Neutrophil (primary cell): ENCODE measurements around the gene SPIRE2.

Experiments used
- H3K27ac ChIP-seq: fragments of 200-600 bp; sonication (generic); 2 replicates; pipeline ENCODE4 v1.5.1; 2016; ENCODE audit warnings: mild to moderate bottlenecking, moderate library complexity
- H3K27me3 ChIP-seq: fragments of 200-600 bp; sonication (generic); 2 replicates; pipeline ENCODE4 v1.6.0; 2016; ENCODE audit warnings: mild to moderate bottlenecking
- H3K36me3 ChIP-seq: fragments of 200-600 bp; sonication (generic); 2 replicates; pipeline ENCODE4 v1.5.1; 2017
- H3K4me1 ChIP-seq, 2 experiments: fragments of 200-600 bp in 1 of 2; sonication (generic) in 1 of 2; 1 replicate in 1 of 2; 2 replicates in 1 of 2; pipeline versions ENCODE4 v1.5.1 to v1.6.1; 2013 to 2016; ENCODE audit warnings: low read depth in 1 of 2, low read length in 1 of 2, mild to moderate bottlenecking in 1 of 2, moderate library complexity in 1 of 2; ENCODE audit not compliant: control insufficient read depth in 1 of 2, insufficient read depth in 1 of 2
- H3K4me3 ChIP-seq, 2 experiments: fragments of 200-600 bp in 1 of 2; sonication (generic) in 1 of 2; 1 replicate in 1 of 2; 2 replicates in 1 of 2; pipeline ENCODE4 v1.5.1; 2013 to 2016; ENCODE audit warnings: low read depth in 1 of 2, low read length in 1 of 2, mild to moderate bottlenecking in 1 of 2, moderate library complexity in 1 of 2
- H3K9me3 ChIP-seq: fragments of 200-600 bp; sonication (generic); 2 replicates; pipeline ENCODE4 v1.5.1; 2016
- TF ChIP-seq, protein P1 (sequence below): fragments of 200-600 bp; sonication (generic); IDR thresholded peaks from 2 replicates; pipeline ENCODE4 v1.5.1; 2016; ENCODE audit warnings: antibody characterized with exemption

The SPIRE2 gene

DNA sequence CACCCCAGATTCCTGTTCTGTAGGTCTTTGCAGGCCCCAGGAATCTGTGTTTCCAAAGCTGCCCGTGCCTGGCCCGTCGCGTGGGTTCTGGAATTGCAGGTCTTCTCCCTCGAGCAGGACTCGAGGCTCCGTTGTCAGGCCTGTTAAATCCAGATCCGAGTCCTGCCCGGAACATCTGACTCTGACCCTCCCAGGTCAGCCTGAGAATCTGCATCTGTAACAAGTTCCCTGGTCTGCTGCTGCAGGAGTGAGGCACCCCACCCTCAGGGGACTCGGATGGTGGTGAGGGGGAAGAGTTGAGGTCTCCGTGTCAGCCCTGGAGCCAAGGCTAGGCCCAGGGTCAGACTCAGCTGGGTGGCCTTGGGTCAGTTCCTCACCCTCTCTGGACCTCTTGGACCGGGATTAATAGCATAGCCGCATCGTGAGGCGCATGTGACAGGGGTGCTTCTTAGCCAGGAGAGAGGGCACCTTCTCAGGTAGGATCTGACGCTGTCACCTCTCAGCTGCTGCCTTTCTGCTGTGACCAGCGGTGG is 8.8 kb downstream of the SPIRE2 start:
- TF ChIP-seq, protein P1, sequence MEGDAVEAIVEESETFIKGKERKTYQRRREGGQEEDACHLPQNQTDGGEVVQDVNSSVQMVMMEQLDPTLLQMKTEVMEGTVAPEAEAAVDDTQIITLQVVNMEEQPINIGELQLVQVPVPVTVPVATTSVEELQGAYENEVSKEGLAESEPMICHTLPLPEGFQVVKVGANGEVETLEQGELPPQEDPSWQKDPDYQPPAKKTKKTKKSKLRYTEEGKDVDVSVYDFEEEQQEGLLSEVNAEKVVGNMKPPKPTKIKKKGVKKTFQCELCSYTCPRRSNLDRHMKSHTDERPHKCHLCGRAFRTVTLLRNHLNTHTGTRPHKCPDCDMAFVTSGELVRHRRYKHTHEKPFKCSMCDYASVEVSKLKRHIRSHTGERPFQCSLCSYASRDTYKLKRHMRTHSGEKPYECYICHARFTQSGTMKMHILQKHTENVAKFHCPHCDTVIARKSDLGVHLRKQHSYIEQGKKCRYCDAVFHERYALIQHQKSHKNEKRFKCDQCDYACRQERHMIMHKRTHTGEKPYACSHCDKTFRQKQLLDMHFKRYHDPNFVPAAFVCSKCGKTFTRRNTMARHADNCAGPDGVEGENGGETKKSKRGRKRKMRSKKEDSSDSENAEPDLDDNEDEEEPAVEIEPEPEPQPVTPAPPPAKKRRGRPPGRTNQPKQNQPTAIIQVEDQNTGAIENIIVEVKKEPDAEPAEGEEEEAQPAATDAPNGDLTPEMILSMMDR, result no peak
- no peaks in the 10 kb centered on the region for H3K36me3 ChIP-seq
- H3K4me1 ChIP-seq, result peaks cover 21 to 22% of the 10 kb centered on the region in 2 experiments
- H3K27ac ChIP-seq, result peak overlapping the region; percentile 61
- H3K27me3 ChIP-seq, result peaks cover 1% of the 10 kb centered on the region
- no peaks in the 10 kb centered on the region for H3K9me3 ChIP-seq
- peak overlapping the region; percentile 31 to 44 for H3K4me3 ChIP-seq

- no peak overlapping the region for H3K4me3 ChIP-seq
- H3K36me3 ChIP-seq, result no peaks in the 10 kb centered on the region
- no peak overlapping the region for H3K27ac ChIP-seq
- TF ChIP-seq, protein P1, result no peak
- peaks cover 24% of the 10 kb centered on the region for H3K27me3 ChIP-seq
- no peaks in the 10 kb centered on the region for H3K9me3 ChIP-seq
- peaks cover 27 to 29% of the 10 kb centered on the region in 2 experiments for H3K4me1 ChIP-seq
Measured at GRCh38 chr16:89841275-89841674, 13.0 kb downstream of the SPIRE2 start.

- no peak overlapping the region for H3K4me3 ChIP-seq
- H3K27me3 ChIP-seq, result peaks cover 24% of the 10 kb centered on the region
- peaks cover 16 to 17% of the 10 kb centered on the region in 2 experiments for H3K4me1 ChIP-seq
- no peak overlapping the region for H3K27ac ChIP-seq
- H3K36me3 ChIP-seq, result no peaks in the 10 kb centered on the region
- TF ChIP-seq, protein P1, result no peak
- H3K9me3 ChIP-seq, result no peaks in the 10 kb centered on the region
Measured at GRCh38 chr16:89842471-89843408, 14.5 kb downstream of the SPIRE2 start.

- Histone ChIP-seq H3K4me3 (no peak overlapping the region), H3K9me3 (no peaks in the 10 kb centered on the region), H3K4me1 (peaks cover 7% of the 10 kb centered on the region in 2 experiments), H3K27ac (no peak overlapping the region), H3K27me3 (peaks cover 24% of the 10 kb centered on the region), H3K36me3 (no peaks in the 10 kb centered on the region)
- TF ChIP-seq, protein P1, result no peak
Measured at GRCh38 chr16:89843409-89844350, 15.4 kb downstream of the SPIRE2 start.

- Histone ChIP-seq H3K9me3 (no peaks in the 10 kb centered on the region), H3K27ac (no peak overlapping the region), H3K4me1 (peaks cover 7% of the 10 kb centered on the region in 2 experiments), H3K36me3 (no peaks in the 10 kb centered on the region), H3K27me3 (peaks cover 24% of the 10 kb centered on the region), H3K4me3 (no peak overlapping the region)
- TF ChIP-seq, protein P1, result no peak
Measured at GRCh38 chr16:89844739-89845339, 16.6 kb downstream of the SPIRE2 start.
